Stomach (tissue), 9 donors: Measurements from ENCODE around the gene ZNF619. TPM values are rescaled to one million over a fixed set of nuclear protein-coding genes. Genes with fewer than 3 reads are reported as not detected.
A peak's percentile ranks its signal among the peaks of the same experiment; 100 is the strongest.

Experiments used
- DNase-seq, 2 donors: peaks; one replicate each; pipeline versions ENCODE4 v3.0.0 to v3.0.0-alpha.2; 2013 to 2019
- H3K27ac ChIP-seq, 5 donors: fragments of 200-600 bp in 4 of 5; sonication (generic) in 4 of 5; one replicate each; pipeline ENCODE4 v1.5.1; 2013 to 2019; ENCODE audit warnings: mild to moderate bottlenecking in 1 of 5, moderate library complexity in 1 of 5
- H3K27me3 ChIP-seq, 3 donors: fragments of 200-600 bp; sonication (generic); one replicate each; pipeline ENCODE4 v1.5.1; 2017 to 2019; ENCODE audit warnings: mixed run types in 1 of 3
- H3K36me3 ChIP-seq, 4 donors: fragments of 200-600 bp; sonication (generic); 1 replicate in 3 of 4; 2 replicates in 1 of 4; pipeline ENCODE4 v1.5.1; 2016 to 2019
- H3K4me1 ChIP-seq, 4 donors: fragments of 200-600 bp; sonication (generic); one replicate each; pipeline ENCODE4 v1.5.1; 2016 to 2019
- H3K4me3 ChIP-seq, 4 donors: fragments of 200-600 bp; sonication (generic) in 3 of 4; one replicate each; pipeline ENCODE4 v1.5.1; 2016 to 2019; ENCODE audit warnings: mild to moderate bottlenecking in 1 of 4
- H3K9me3 ChIP-seq, 4 donors: fragments of 200-600 bp; sonication (generic); one replicate each; pipeline ENCODE4 v1.5.1; 2016 to 2019
- EP300 ChIP-seq: sonication (generic); formaldehyde crosslinking; IDR thresholded peaks from one replicate; pipeline ENCODE4 v1.6.1; 2017; ENCODE audit warnings: antibody characterized with exemption
- POLR2A ChIP-seq, 4 donors: fragments of 450-650 bp; IDR thresholded peaks; one replicate each; pipeline ENCODE4 v1.6.1; 2016; ENCODE audit warnings: antibody characterized with exemption in 4 of 4, control low read depth in 2 of 4, mild to moderate bottlenecking in 1 of 4, moderate library complexity in 1 of 4
- POLR2AphosphoS5 ChIP-seq, 3 donors: sonication (generic); formaldehyde crosslinking; IDR thresholded peaks; one replicate each; pipeline ENCODE4 v1.6.1; 2016; ENCODE audit warnings: antibody characterized with exemption in 3 of 3
- WGBS, 5 donors: extraction: QIAGEN DNeasy Blood & Tissue Kit in 3 of 5; methylation state at CpG; one replicate each; pipeline versions ENCODE4 v1.1.5 to v1.1.7; 2013 to 2018; 5-methylcytosine and 5-hydroxymethylcytosine counted together
- intact Hi-C: fragments of 100-400 bp; cut with DNase I; formaldehyde crosslinking; loops from one replicate; pipeline ENCODE4 v1.15.1; 2023; ENCODE audit warnings: low total_unique reads
- polyA plus RNA-seq, 3 donors: library from polyadenylated mRNA; stranded (reverse); fragments of 200-250 nt; gene quantifications; one replicate each; pipeline ENCODE4 v1.2.3, GENCODE V29; 2013
- total RNA-seq, 5 donors: library from RNA; depleted of rRNA; stranded (reverse); fragments of >200 nt; gene quantifications; one replicate each; pipeline versions ENCODE4 v1.1.0 to v1.2.3, GENCODE V29; 2014 to 2016
- TF ChIP-seq, protein P1 (sequence below), 7 experiments: fragments of 450-650 bp in 4 of 7; fragments of 200-600 bp in 3 of 7; sonication (generic) in 3 of 7; IDR thresholded peaks; one replicate each; pipeline ENCODE4 v1.5.1; 2016 to 2019; ENCODE audit warnings: antibody characterized with exemption in 7 of 7, control low read depth in 2 of 7, mild to moderate bottlenecking in 1 of 7
- donor health status: healthy with polysubstance abuse.
- donor health status: Bipolar disorder and iron deficiency.
- donor health status: healthy.

The ZNF619 gene
- total and polyA plus RNA-seq, 8 donors, result 0.83 to 137 (median 3.0) TPM

DNA sequence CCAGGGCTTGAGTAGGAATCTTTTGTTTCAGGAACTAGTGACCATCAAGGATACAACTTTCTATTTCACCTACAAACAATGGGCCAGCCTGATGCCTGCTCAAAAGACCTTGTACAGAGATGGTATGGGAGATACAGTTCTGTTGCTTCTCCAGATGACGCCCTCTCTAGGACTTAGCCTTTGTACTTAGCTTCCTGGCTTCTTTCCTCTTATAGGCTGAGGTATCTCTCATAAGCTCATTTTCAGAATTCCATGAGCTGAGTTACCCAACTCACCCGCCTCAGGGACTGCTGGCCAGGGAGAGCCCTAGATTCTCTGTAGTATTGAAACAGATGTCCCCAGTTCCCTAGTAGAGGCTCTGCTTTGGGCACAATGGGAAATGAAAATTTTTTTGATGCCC lies 20.4 kb downstream of the ZNF619 start:
- no peaks in the 10 kb centered on the region for H3K9me3 ChIP-seq
- WGBS, 5 donors, result 91 to 98% (median 94%) methylated on average over 2 of the region's 2 CpGs
- intact Hi-C loops, result no loop called here

DNA sequence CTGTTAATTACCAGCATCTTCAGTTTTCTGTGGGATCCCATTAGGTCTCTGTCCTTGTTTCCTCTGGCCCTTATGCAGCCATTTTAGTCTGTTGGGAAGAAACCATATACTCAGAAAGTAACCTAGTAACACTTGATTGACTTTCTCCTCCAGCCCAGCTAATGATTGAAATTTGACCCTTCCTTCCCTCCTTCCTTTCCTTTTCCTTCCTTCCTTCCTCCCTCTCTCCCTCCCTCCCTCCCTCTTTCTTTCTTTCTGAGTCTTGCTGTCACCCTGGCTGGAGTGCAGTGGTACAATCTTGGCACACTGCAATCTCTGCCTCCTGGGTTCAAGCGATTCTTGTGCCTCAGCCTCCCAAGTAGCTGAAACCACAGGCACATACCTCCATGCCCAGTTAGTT lies 23.0 kb downstream of the ZNF619 start:
- 86 to 100% (median 96%) methylated on average over 1 of the region's 1 CpG for WGBS, 5 donors
- no peak for TF ChIP-seq EP300
- TF ChIP-seq, protein P1, sequence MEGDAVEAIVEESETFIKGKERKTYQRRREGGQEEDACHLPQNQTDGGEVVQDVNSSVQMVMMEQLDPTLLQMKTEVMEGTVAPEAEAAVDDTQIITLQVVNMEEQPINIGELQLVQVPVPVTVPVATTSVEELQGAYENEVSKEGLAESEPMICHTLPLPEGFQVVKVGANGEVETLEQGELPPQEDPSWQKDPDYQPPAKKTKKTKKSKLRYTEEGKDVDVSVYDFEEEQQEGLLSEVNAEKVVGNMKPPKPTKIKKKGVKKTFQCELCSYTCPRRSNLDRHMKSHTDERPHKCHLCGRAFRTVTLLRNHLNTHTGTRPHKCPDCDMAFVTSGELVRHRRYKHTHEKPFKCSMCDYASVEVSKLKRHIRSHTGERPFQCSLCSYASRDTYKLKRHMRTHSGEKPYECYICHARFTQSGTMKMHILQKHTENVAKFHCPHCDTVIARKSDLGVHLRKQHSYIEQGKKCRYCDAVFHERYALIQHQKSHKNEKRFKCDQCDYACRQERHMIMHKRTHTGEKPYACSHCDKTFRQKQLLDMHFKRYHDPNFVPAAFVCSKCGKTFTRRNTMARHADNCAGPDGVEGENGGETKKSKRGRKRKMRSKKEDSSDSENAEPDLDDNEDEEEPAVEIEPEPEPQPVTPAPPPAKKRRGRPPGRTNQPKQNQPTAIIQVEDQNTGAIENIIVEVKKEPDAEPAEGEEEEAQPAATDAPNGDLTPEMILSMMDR (IDR thresholded peaks at IDR 0.05), result no peak
- TF ChIP-seq POLR2AphosphoS5 (IDR thresholded peaks at IDR 0.05), result no peak
- TF ChIP-seq POLR2A (IDR thresholded peaks at IDR 0.05), result no peak

More for the DNA sequence above, 20.4 kb downstream of the ZNF619 start:
- no peaks in the 10 kb centered on the region for H3K27me3 ChIP-seq
- DNase-seq, result no peak
- no peaks in the 10 kb centered on the region for H3K36me3 ChIP-seq
- no peaks in the 10 kb centered on the region for H3K4me1 ChIP-seq
- TF ChIP-seq EP300 (no peak), POLR2AphosphoS5 (IDR thresholded peaks at IDR 0.05) (no peak), POLR2A (IDR thresholded peaks at IDR 0.05) (no peak)
- TF ChIP-seq, protein P1 (IDR thresholded peaks at IDR 0.05), result no peak
- no peak overlapping the region for H3K4me3 ChIP-seq
- H3K27ac ChIP-seq, result no peak overlapping the region

DNA sequence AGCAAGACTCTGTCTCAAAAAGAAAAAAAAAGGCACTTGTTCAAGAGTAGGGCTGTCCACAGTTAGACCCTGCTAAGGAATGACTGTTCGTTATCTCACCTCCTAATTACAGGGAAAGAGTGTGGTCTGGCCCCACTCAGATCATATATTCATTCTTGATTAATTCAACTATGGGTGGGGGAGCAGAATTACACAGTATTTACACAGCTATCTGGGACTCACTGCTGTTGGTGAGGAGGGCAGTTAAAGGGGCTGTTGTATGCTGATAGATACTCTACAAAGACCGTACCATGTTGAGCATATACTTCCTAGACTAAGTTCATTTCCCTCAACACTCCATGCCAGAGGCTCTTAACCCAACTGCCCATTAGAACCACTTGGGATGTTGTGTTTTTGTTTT lies 25.1 kb downstream of the ZNF619 start:
- Histone ChIP-seq H3K9me3 (no peaks in the 10 kb centered on the region), H3K36me3 (no peaks in the 10 kb centered on the region), H3K27me3 (no peaks in the 10 kb centered on the region), H3K4me3 (no peak overlapping the region), H3K27ac (no peak overlapping the region), H3K4me1 (peaks cover 4 to 25% (median 9%) of the 10 kb centered on the region in 4 donors)
- 86 to 95% (median 93%) methylated on average over 2 of the region's 2 CpGs for WGBS, 5 donors
- intact Hi-C loops, result no loop called here
- TF ChIP-seq, protein P1 (IDR thresholded peaks at IDR 0.05), result no peak
- TF ChIP-seq POLR2A (IDR thresholded peaks at IDR 0.05) (no peak), EP300 (no peak), POLR2AphosphoS5 (IDR thresholded peaks at IDR 0.05) (no peak)
- DNase-seq, result no peak

More for the DNA sequence above, 23.0 kb downstream of the ZNF619 start:
- H3K4me3 ChIP-seq, result no peak overlapping the region
- no peak overlapping the region for H3K27ac ChIP-seq
- no peaks in the 10 kb centered on the region for H3K9me3 ChIP-seq
- no peaks in the 10 kb centered on the region for H3K27me3 ChIP-seq
- H3K36me3 ChIP-seq, result no peaks in the 10 kb centered on the region
- peaks cover 0 to 7% (median 0%) of the 10 kb centered on the region in 4 donors for H3K4me1 ChIP-seq
- intact Hi-C loops, result no loop called here
- DNase-seq, result no peak

DNA sequence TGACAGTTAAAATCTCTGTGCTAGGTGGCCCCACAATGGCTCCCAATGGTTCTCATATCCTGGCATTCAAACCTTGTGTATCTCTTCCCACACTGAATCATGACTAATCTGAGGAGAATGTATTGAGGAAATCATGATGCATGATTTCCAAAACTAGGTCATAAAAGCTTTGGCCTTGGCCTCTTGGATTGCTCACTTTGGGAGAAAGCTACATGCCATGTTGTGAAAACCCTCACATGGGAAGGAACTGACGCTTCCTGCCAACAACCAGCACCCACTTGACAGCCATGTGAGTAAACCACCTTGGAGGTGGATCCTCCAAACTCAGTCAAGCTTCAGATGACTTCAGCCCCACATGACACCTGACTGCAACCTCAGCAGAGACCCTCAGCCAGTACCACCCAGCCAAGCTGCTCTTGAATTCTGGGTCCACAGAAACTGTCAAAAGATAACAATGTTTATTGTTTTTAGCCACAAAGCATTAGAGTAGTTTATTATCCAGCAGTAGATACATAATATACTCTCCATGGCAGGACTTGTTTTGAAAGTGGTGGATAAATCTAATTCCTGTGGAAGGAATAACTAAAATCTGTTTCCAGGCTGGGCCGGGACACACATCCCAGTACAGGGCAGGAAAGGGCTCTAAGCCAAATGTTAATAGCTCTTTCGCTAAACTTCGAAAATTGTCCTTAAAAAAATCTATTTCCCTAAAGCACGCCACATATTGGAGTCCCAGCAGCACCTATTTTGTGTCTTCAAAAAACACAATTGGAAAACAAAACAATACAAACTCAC lies 27.9 kb downstream of the ZNF619 start:
- H3K4me3 ChIP-seq, result peak overlapping the region in 3 of 4 donors; percentile 57 to 75 (median 63)
- peaks cover 4 to 30% (median 9%) of the 10 kb centered on the region in 4 donors for H3K4me1 ChIP-seq
- H3K27ac ChIP-seq, result peak overlapping the region in 4 of 5 donors; percentile 83 to 88 (median 85)
- peak in 2 of 3 donors; percentile 66 to 72 for TF ChIP-seq POLR2AphosphoS5 (IDR thresholded peaks at IDR 0.05)
- TF ChIP-seq, protein P1 (IDR thresholded peaks at IDR 0.05), result no peak
- no peaks in the 10 kb centered on the region for H3K27me3 ChIP-seq
- 61 to 74% (median 69%) methylated on average over 5 of the region's 5 CpGs for WGBS, 5 donors
- DNase-seq, result peak in 1 of 2 donors; percentile 26
- no peaks in the 10 kb centered on the region for H3K9me3 ChIP-seq
- H3K36me3 ChIP-seq, result peaks cover 0 to 5% (median 3%) of the 10 kb centered on the region in 4 donors
- intact Hi-C loops, result no loop called here
